B cell (primary cell): ENCODE data around the gene CYB5R3. TPM values are rescaled to one million over a fixed set of nuclear protein-coding genes. Genes with fewer than 3 reads are reported as not detected.

Source experiments
- ATAC-seq: fragments of 200-7000 bp; cut with Tn5 transposase; one replicate; pipeline ENCODE4 v1.10.0; 2021; ENCODE audit warnings: low read depth, mild to moderate bottlenecking, moderate number of reproducible peaks, moderate library complexity
- CTCF ChIA-PET: fragments of 350-600 bp; sonication (Branson Sonifier 250); formaldehyde crosslinking; loops from one replicate; lab custom pipeline; 2021; ENCODE audit warnings: antibody characterized with exemption, inconsistent platforms; lab: Charles Lee
- POLR2A ChIA-PET: fragments of 350-600 bp; sonication (Branson Sonifier 250); formaldehyde crosslinking; loops from one replicate; lab custom pipeline; 2021; ENCODE audit warnings: antibody characterized with exemption; lab: Charles Lee
- DNase-seq: peaks from one replicate; pipeline ENCODE4 v3.0.0; 2013
- H2AFZ ChIP-seq: 2 replicates; pipeline ENCODE4 v1.6.1; 2012; ENCODE audit warnings: mild to moderate bottlenecking, low read depth, low read length; ENCODE audit not compliant: insufficient read depth, poor library complexity, severe bottlenecking
- H3K27ac ChIP-seq, 2 donors: 1 replicate in 1 of 2; 2 replicates in 1 of 2; pipeline ENCODE4 v1.5.1; 2012 to 2013; ENCODE audit warnings: low read length in 2 of 2, mild to moderate bottlenecking in 2 of 2, moderate library complexity in 1 of 2
- H3K27me3 ChIP-seq, 4 experiments: fragments of 200-600 bp in 1 of 4; sonication (generic) in 1 of 4; replicated peaks in 1 of 4; 1 replicate in 2 of 4; 2 replicates in 2 of 4; pipeline versions ENCODE4 v1.6.1 to v1.7.0; 2013 to 2016; ENCODE audit warnings: low read length in 3 of 4, mild to moderate bottlenecking in 2 of 4, mixed read lengths in 1 of 4, moderate library complexity in 1 of 4; ENCODE audit not compliant: insufficient read depth in 4 of 4, control insufficient read depth in 3 of 4; ENCODE audit errors: control extremely low read depth in 1 of 4
- H3K36me3 ChIP-seq, 2 experiments: replicated peaks in 1 of 2; 1 replicate in 1 of 2; 2 replicates in 1 of 2; pipeline versions ENCODE4 v1.6.1 to v1.7.1; 2013; ENCODE audit warnings: low read length in 1 of 2; ENCODE audit not compliant: insufficient read depth in 2 of 2, control insufficient read depth in 1 of 2; ENCODE audit errors: control extremely low read depth in 1 of 2, extremely low read depth in 1 of 2
- H3K4me1 ChIP-seq, 2 donors: fragments of 200-600 bp in 1 of 2; sonication (generic) in 1 of 2; 1 replicate in 1 of 2; 2 replicates in 1 of 2; pipeline versions ENCODE4 v1.5.1 to v1.6.1; 2013 to 2017; ENCODE audit warnings: low read length in 2 of 2; ENCODE audit not compliant: control insufficient read depth in 2 of 2, insufficient read depth in 2 of 2
- H3K4me2 ChIP-seq: replicated peaks from 2 replicates; pipeline ENCODE3; 2012; ENCODE audit warnings: mild to moderate bottlenecking, low read depth, low read length; ENCODE audit not compliant: poor library complexity, severe bottlenecking
- H3K4me3 ChIP-seq, 5 experiments: fragments of 200-600 bp in 1 of 5; sonication (generic) in 1 of 5; 1 replicate in 3 of 5; 2 replicates in 2 of 5; pipeline versions ENCODE4 v1.5.1 to v1.7.0; 2011 to 2016; ENCODE audit warnings: low read length in 4 of 5, mild to moderate bottlenecking in 4 of 5, low read depth in 2 of 5, control low read depth in 1 of 5, moderate library complexity in 1 of 5; ENCODE audit not compliant: insufficient read depth in 1 of 5; ENCODE audit errors: control extremely low read depth in 1 of 5, extremely low read depth in 1 of 5
- H3K79me2 ChIP-seq: fragments of 200-600 bp; sonication (generic); one replicate; pipeline ENCODE4 v1.6.0; 2016; ENCODE audit warnings: low read length; ENCODE audit not compliant: control insufficient read depth, insufficient read depth
- H3K9ac ChIP-seq: fragments of 200-600 bp; sonication (generic); 2 replicates; pipeline ENCODE4 v1.6.1; 2017; ENCODE audit warnings: mild to moderate bottlenecking, low read length, moderate library complexity
- H3K9me3 ChIP-seq, 3 donors: one replicate each; pipeline versions ENCODE4 v1.6.1 to v1.7.1; 2013; ENCODE audit warnings: low read length in 2 of 3; ENCODE audit not compliant: control insufficient read depth in 2 of 3, insufficient read depth in 1 of 3; ENCODE audit errors: control extremely low read depth in 1 of 3
- H4K20me1 ChIP-seq: 2 replicates; pipeline ENCODE4 v1.6.0; 2012; ENCODE audit warnings: mild to moderate bottlenecking, low read length; ENCODE audit not compliant: insufficient read depth, control insufficient read depth, poor library complexity, severe bottlenecking
- H3K27ac Mint-ChIP-seq: one replicate; pipeline ENCODE4 v1.8.0; 2021; ENCODE audit warnings: mixed read lengths
- H3K27me3 Mint-ChIP-seq: one replicate; pipeline ENCODE4 v1.8.0; 2021; ENCODE audit warnings: mixed read lengths
- H3K4me1 Mint-ChIP-seq: one replicate; pipeline ENCODE4 v1.8.0; 2021; ENCODE audit warnings: mixed read lengths
- H3K4me3 Mint-ChIP-seq: one replicate; pipeline ENCODE4 v1.8.0; 2021; ENCODE audit warnings: mixed read lengths
- H3K9me3 Mint-ChIP-seq: one replicate; pipeline ENCODE4 v1.8.0; 2022; ENCODE audit warnings: mixed read lengths; ENCODE audit not compliant: insufficient read depth
- EZH2 ChIP-seq: IDR thresholded peaks from 2 replicates; pipeline ENCODE4 v1.6.1; 2012; ENCODE audit warnings: borderline replicate concordance, low read depth, mild to moderate bottlenecking, moderate library complexity, low read length; ENCODE audit not compliant: insufficient read depth, poor library complexity, severe bottlenecking
- WGBS: methylation state at CpG from one replicate; pipeline ENCODE4 v1.1.5; 2013; ENCODE audit warnings: missing lambda C conversion rate; ENCODE audit not compliant: insufficient coverage; 5-methylcytosine and 5-hydroxymethylcytosine counted together
- intact Hi-C: fragments of 100-400 bp; cut with micrococcal nuclease; formaldehyde crosslinking; loops from one replicate; pipeline ENCODE4 v1.10.0; 2022
- polyA plus RNA-seq: library from polyadenylated mRNA; depleted of rRNA; stranded (reverse); fragments of >200 nt; gene quantifications from 2 replicates; pipeline ENCODE4 v1.2.3, GENCODE V29; 2012
- total RNA-seq, 2 donors: library from RNA; stranded (reverse); fragments of 120-200 nt in 1 of 2; gene quantifications; 1 replicate in 1 of 2; 2 replicates in 1 of 2; pipeline versions ENCODE4 v1.2.3 to v1.2.4, GENCODE V29; 2013 to 2022
- TF ChIP-seq, protein P1 (sequence below): fragments of 200-600 bp; IDR thresholded peaks from one replicate; pipeline ENCODE4 v1.8.0; 2022; ENCODE audit warnings: antibody characterized with exemption, mild to moderate bottlenecking

The CYB5R3 gene
- total and polyA plus RNA-seq, 2 donors (not counting 1 experiment from before 2014, with no cell fraction given) = 60.8 to 79.2 TPM

DNA sequence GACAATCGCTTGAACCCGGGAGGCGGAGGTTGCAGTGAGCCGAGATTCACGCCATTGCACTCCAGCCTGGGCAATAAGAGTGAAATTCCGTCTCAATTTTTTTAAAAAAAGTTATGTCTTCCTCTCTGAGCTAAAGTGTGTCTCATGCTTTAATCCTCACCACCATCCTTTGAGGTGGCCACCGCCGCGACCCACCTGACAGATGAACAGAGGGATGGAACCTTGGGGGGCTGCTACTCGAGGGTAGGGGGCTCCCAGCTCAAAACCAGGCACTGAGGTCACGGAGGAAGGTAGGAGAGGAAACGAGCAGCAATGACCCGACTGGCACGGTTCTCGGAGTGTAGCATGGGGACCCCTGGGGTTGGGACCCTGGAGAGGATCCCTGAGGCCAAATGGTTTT, 23.8 kb downstream of the CYB5R3 start:
- CTCF ChIA-PET = interaction anchor here (0.8 to 1.0 kb wide), 2 partner anchors 19 to 36 kb away, joined by 3 read pairs; no protein-coding TSS in a partner anchor
- H3K27me3 ChIP-seq = no peaks in the 10 kb centered on the region
- POLR2A ChIA-PET = no interaction called here
- DNase-seq (no peak), ATAC-seq (no peak)
- H3K9me3 Mint-ChIP-seq = no peaks in the 10 kb centered on the region
- peaks cover 18 to 37% of the 10 kb centered on the region in 2 donors for H3K4me1 ChIP-seq
- no peak overlapping the region for H3K9ac ChIP-seq
- H3K9me3 ChIP-seq = no peaks in the 10 kb centered on the region
- no peak overlapping the region for H2AFZ ChIP-seq
- H3K4me3 Mint-ChIP-seq = no peak overlapping the region
- H3K27me3 Mint-ChIP-seq = no peaks in the 10 kb centered on the region
- no peak overlapping the region for H3K4me2 ChIP-seq
- no peak for TF ChIP-seq EZH2
- TF ChIP-seq, protein P1, sequence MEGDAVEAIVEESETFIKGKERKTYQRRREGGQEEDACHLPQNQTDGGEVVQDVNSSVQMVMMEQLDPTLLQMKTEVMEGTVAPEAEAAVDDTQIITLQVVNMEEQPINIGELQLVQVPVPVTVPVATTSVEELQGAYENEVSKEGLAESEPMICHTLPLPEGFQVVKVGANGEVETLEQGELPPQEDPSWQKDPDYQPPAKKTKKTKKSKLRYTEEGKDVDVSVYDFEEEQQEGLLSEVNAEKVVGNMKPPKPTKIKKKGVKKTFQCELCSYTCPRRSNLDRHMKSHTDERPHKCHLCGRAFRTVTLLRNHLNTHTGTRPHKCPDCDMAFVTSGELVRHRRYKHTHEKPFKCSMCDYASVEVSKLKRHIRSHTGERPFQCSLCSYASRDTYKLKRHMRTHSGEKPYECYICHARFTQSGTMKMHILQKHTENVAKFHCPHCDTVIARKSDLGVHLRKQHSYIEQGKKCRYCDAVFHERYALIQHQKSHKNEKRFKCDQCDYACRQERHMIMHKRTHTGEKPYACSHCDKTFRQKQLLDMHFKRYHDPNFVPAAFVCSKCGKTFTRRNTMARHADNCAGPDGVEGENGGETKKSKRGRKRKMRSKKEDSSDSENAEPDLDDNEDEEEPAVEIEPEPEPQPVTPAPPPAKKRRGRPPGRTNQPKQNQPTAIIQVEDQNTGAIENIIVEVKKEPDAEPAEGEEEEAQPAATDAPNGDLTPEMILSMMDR = no peak
- 88% methylated on average over 14 of the region's 15 CpGs for WGBS
- H4K20me1 ChIP-seq = peaks cover 26% of the 10 kb centered on the region
- intact Hi-C loops = no loop called here
- H3K36me3 ChIP-seq = peaks cover 0 to 59% of the 10 kb centered on the region in 2 experiments
- no peak overlapping the region for H3K4me3 ChIP-seq
- no peak overlapping the region for H3K27ac Mint-ChIP-seq
- peaks cover 5% of the 10 kb centered on the region for H3K79me2 ChIP-seq
- no peak overlapping the region for H3K27ac ChIP-seq
- H3K4me1 Mint-ChIP-seq = peaks cover 30% of the 10 kb centered on the region

DNA sequence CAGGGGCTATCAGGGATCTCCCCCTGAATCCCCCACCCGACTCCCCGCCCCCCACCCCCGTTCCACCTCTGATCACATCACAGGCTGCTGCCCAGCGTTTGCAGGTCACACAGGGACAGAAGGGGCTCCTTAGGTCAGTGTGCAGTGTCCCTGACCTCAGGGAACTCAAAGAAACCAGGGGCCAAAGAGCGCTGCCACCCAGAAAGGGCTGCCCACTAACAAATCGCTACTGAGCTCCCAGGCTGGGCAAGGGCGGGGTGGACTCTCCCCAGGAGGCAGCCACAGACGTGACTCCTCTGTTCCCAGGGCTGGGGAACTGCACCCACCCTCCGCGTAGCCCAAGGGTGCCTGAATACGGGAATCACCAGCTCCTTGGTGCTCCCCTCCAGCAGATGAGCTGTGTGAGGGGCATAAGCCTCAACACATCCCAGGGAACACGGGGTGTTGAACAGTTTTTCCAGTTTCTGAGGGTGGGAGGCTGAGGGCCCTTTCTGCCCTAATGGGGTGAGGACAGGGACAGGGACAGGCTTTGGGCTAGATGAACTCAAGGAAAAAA, 24.6 kb downstream of the CYB5R3 start:
- H3K4me3 ChIP-seq = no peak overlapping the region
- intact Hi-C loops = no loop called here
- H3K27ac ChIP-seq = no peak overlapping the region
- H3K4me1 ChIP-seq = peaks cover 18 to 37% of the 10 kb centered on the region in 2 donors
- no peak overlapping the region for H3K4me2 ChIP-seq
- H2AFZ ChIP-seq = no peak overlapping the region
- peaks cover 0 to 54% of the 10 kb centered on the region in 2 experiments for H3K36me3 ChIP-seq
- Mint-ChIP-seq H3K9me3 (no peaks in the 10 kb centered on the region), H3K4me3 (no peak overlapping the region), H3K27me3 (no peaks in the 10 kb centered on the region), H3K4me1 (peaks cover 30% of the 10 kb centered on the region), H3K27ac (no peak overlapping the region)
- 97% methylated on average over 10 of the region's 12 CpGs for WGBS
- no peaks in the 10 kb centered on the region for H3K9me3 ChIP-seq
- H4K20me1 ChIP-seq = peaks cover 18% of the 10 kb centered on the region
- DNase-seq = no peak
- H3K9ac ChIP-seq = no peak overlapping the region
- H3K27me3 ChIP-seq = no peaks in the 10 kb centered on the region
- no peaks in the 10 kb centered on the region for H3K79me2 ChIP-seq
- ATAC-seq = no peak
- TF ChIP-seq, protein P1 = no peak
- no peak for TF ChIP-seq EZH2
- CTCF ChIA-PET = interaction anchor here (0.8 to 1.9 kb wide), 5 partner anchors 11 to 243 kb away, joined by 3 to 14 read pairs (median 3); partner anchors contain the start of gene POLDIP3
- POLR2A ChIA-PET = interaction anchor here (2.4 kb wide), 1 partner anchor 31 kb away, joined by 12 read pairs; no protein-coding TSS in a partner anchor
